Natural killer cell (primary cell): Measurements from ENCODE around the gene SMIM41. TPM values are rescaled to one million over a fixed set of nuclear protein-coding genes. Genes with fewer than 3 reads are reported as not detected.

Source experiments
- ATAC-seq, 3 donors: fragments of 150-1000 bp in 2 of 3; fragments of 200-7000 bp in 1 of 3; cut with Tn5 transposase; 1 replicate in 1 of 3; 2 replicates in 2 of 3; pipeline ENCODE4 v1.10.0; 2021; ENCODE audit warnings: mild to moderate bottlenecking in 2 of 3, moderate library complexity in 2 of 3
- DNase-seq, 2 donors: peaks; one replicate each; pipeline versions ENCODE4 v3.0.0 to v3.0.0-alpha.2; 2013 to 2021; ENCODE audit warnings: mixed read lengths in 1 of 2
- H3K27ac ChIP-seq: one replicate; pipeline ENCODE4 v1.5.1; 2013; ENCODE audit warnings: mild to moderate bottlenecking, low read length
- H3K27me3 ChIP-seq: one replicate; pipeline ENCODE4 v1.6.1; 2013; ENCODE audit warnings: low read length; ENCODE audit not compliant: control insufficient read depth, insufficient read depth
- H3K36me3 ChIP-seq: one replicate; pipeline ENCODE4 v1.6.1; 2013; ENCODE audit warnings: low read length; ENCODE audit not compliant: control insufficient read depth, insufficient read depth
- H3K4me1 ChIP-seq: one replicate; pipeline ENCODE4 v1.6.1; 2013; ENCODE audit warnings: low read length; ENCODE audit not compliant: control insufficient read depth, insufficient read depth
- H3K4me3 ChIP-seq: one replicate; pipeline ENCODE4 v1.5.1; 2013; ENCODE audit warnings: low read length
- H3K9me3 ChIP-seq: one replicate; pipeline ENCODE4 v1.6.1; 2013; ENCODE audit warnings: low read length; ENCODE audit not compliant: control insufficient read depth, insufficient read depth
- H3K27ac Mint-ChIP-seq, 2 donors: one replicate each; pipeline ENCODE4 v1.8.0; 2022; ENCODE audit warnings: mild to moderate bottlenecking in 2 of 2, mixed read lengths in 2 of 2, moderate library complexity in 1 of 2
- H3K27me3 Mint-ChIP-seq, 2 donors: one replicate each; pipeline ENCODE4 v1.8.0; 2022; ENCODE audit warnings: low read depth in 2 of 2, mixed read lengths in 2 of 2
- H3K36me3 Mint-ChIP-seq: one replicate; pipeline ENCODE4 v1.8.0; 2022; ENCODE audit warnings: mixed read lengths
- H3K4me1 Mint-ChIP-seq, 2 donors: one replicate each; pipeline ENCODE4 v1.8.0; 2022; ENCODE audit warnings: mixed read lengths in 2 of 2
- H3K4me3 Mint-ChIP-seq: one replicate; pipeline ENCODE4 v1.8.0; 2022; ENCODE audit warnings: mild to moderate bottlenecking, moderate library complexity, mixed read lengths
- H3K9me3 Mint-ChIP-seq, 2 donors: one replicate each; pipeline ENCODE4 v1.8.0; 2022; ENCODE audit warnings: mixed read lengths in 2 of 2
- CTCF ChIP-seq: fragments of 200-600 bp; IDR thresholded peaks from one replicate; pipeline ENCODE4 v1.8.0; 2022; ENCODE audit warnings: antibody characterized with exemption
- WGBS: methylation state at CpG from one replicate; pipeline ENCODE4 v1.1.7; 2013; ENCODE audit warnings: missing lambda C conversion rate; ENCODE audit not compliant: insufficient coverage; 5-methylcytosine and 5-hydroxymethylcytosine counted together
- intact Hi-C: fragments of 100-400 bp; cut with micrococcal nuclease; formaldehyde crosslinking; loops from one replicate; pipeline ENCODE4 v1.14.2; 2022
- total RNA-seq, 4 donors: library from RNA; stranded (reverse); fragments of 120-200 nt in 1 of 4; gene quantifications; one replicate each; pipeline versions ENCODE4 v1.2.3 to v1.2.4, GENCODE V29; 2013 to 2022

The SMIM41 gene
- total RNA-seq, 3 donors from 2014 or later (not counting 1 experiment from before 2014, with no cell fraction given): not detected

- peak; percentile 18 for TF ChIP-seq CTCF
Observed at GRCh38 chr12:52139579-52140062, 60.1 kb downstream of the SMIM41 start.

GRCh38 chr12:52141306-52141705 is 61.8 kb downstream of the SMIM41 start:
- no peak for ATAC-seq
- no peaks in the 10 kb centered on the region for H3K9me3 Mint-ChIP-seq
- no peaks in the 10 kb centered on the region for H3K4me1 ChIP-seq
- intact Hi-C loops: no loop called here
- no peaks in the 10 kb centered on the region for H3K9me3 ChIP-seq
- no peak overlapping the region for H3K4me3 ChIP-seq
- H3K36me3 ChIP-seq: no peaks in the 10 kb centered on the region
- H3K27ac ChIP-seq: no peak overlapping the region
- no peak overlapping the region for H3K4me3 Mint-ChIP-seq
- no peaks in the 10 kb centered on the region for H3K36me3 Mint-ChIP-seq
- H3K27me3 Mint-ChIP-seq: peaks cover 7 to 14% of the 10 kb centered on the region in 2 donors
- H3K27me3 ChIP-seq: peaks cover 2% of the 10 kb centered on the region
- no peak for TF ChIP-seq CTCF
- DNase-seq: no peak
- no peaks in the 10 kb centered on the region for H3K4me1 Mint-ChIP-seq
- 87% methylated on average over 4 of the region's 4 CpGs for WGBS
- no peak overlapping the region for H3K27ac Mint-ChIP-seq

More at GRCh38 chr12:52139579-52140062, 60.1 kb downstream of the SMIM41 start:
- no peak overlapping the region for H3K27ac ChIP-seq
- H3K4me3 ChIP-seq: no peak overlapping the region
- H3K4me3 Mint-ChIP-seq: no peak overlapping the region
- peak; percentile 38 to 74 (median 54) for ATAC-seq
- H3K9me3 Mint-ChIP-seq: no peaks in the 10 kb centered on the region
- no peaks in the 10 kb centered on the region for H3K36me3 ChIP-seq
- intact Hi-C loops: no loop called here
- H3K36me3 Mint-ChIP-seq: no peaks in the 10 kb centered on the region
- H3K27me3 ChIP-seq: peaks cover 2% of the 10 kb centered on the region
- H3K4me1 Mint-ChIP-seq: no peaks in the 10 kb centered on the region
- no peaks in the 10 kb centered on the region for H3K9me3 ChIP-seq
- 25% methylated on average over 4 of the region's 5 CpGs for WGBS
- H3K4me1 ChIP-seq: no peaks in the 10 kb centered on the region
- peak in 1 of 2 donors; percentile 64 for DNase-seq
- H3K27ac Mint-ChIP-seq: no peak overlapping the region
- peaks cover 7 to 17% of the 10 kb centered on the region in 2 donors for H3K27me3 Mint-ChIP-seq

GRCh38 chr12:52141875-52142274 is 62.4 kb downstream of the SMIM41 start:
- DNase-seq (no peak), ATAC-seq (no peak)
- Histone ChIP-seq H3K4me3 (no peak overlapping the region), H3K4me1 (no peaks in the 10 kb centered on the region), H3K27me3 (peaks cover 2% of the 10 kb centered on the region), H3K36me3 (no peaks in the 10 kb centered on the region), H3K9me3 (no peaks in the 10 kb centered on the region), H3K27ac (no peak overlapping the region)
- H3K4me1 Mint-ChIP-seq: no peaks in the 10 kb centered on the region
- intact Hi-C loops: no loop called here
- H3K4me3 Mint-ChIP-seq: no peak overlapping the region
- 92% methylated on average over 8 of the region's 8 CpGs for WGBS
- H3K36me3 Mint-ChIP-seq: no peaks in the 10 kb centered on the region
- peaks cover 7 to 12% of the 10 kb centered on the region in 2 donors for H3K27me3 Mint-ChIP-seq
- no peaks in the 10 kb centered on the region for H3K9me3 Mint-ChIP-seq
- no peak overlapping the region for H3K27ac Mint-ChIP-seq
- TF ChIP-seq CTCF: no peak

- peaks cover 2% of the 10 kb centered on the region for H3K27me3 ChIP-seq
- intact Hi-C loops: no loop called here
Observed at GRCh38 chr12:52142431-52142830, 62.9 kb downstream of the SMIM41 start.

More at GRCh38 chr12:52142431-52142830, 62.9 kb downstream of the SMIM41 start:
- H3K4me1 ChIP-seq: no peaks in the 10 kb centered on the region
- H3K36me3 ChIP-seq: no peaks in the 10 kb centered on the region
- H3K9me3 Mint-ChIP-seq: no peaks in the 10 kb centered on the region
- H3K27ac Mint-ChIP-seq: no peak overlapping the region
- 85% methylated on average over 5 of the region's 5 CpGs for WGBS
- H3K4me3 Mint-ChIP-seq: no peak overlapping the region
- H3K4me3 ChIP-seq: no peak overlapping the region
- no peak for ATAC-seq
- H3K27me3 Mint-ChIP-seq: peaks cover 7 to 11% of the 10 kb centered on the region in 2 donors
- DNase-seq: no peak
- no peak for TF ChIP-seq CTCF
- H3K36me3 Mint-ChIP-seq: no peaks in the 10 kb centered on the region
- no peak overlapping the region for H3K27ac ChIP-seq
- H3K9me3 ChIP-seq: no peaks in the 10 kb centered on the region
- no peaks in the 10 kb centered on the region for H3K4me1 Mint-ChIP-seq
